OCI-LY3 (cell line): Measurements from ENCODE around the gene CAPN7.

Experiments used
- H2AFZ ChIP-seq: fragments of 200-600, 300-600 bp; shearing (Covaris generic); 2 replicates; pipeline ENCODE4 v1.6.0; 2014; ENCODE audit warnings: antibody characterized with exemption, low read depth, low read length
- H3K27ac ChIP-seq: fragments of 200-600, 300-600 bp; sonication (generic); 2 replicates; pipeline ENCODE4 v1.5.1; 2014; ENCODE audit warnings: mild to moderate bottlenecking, low read length, moderate library complexity, mixed read lengths
- H3K27me3 ChIP-seq: fragments of 200-600, 300-600 bp; sonication (generic); 2 replicates; pipeline ENCODE4 v1.6.1; 2014; ENCODE audit warnings: low read depth, low read length, mixed read lengths
- H3K36me3 ChIP-seq: fragments of 200-600, 300-600 bp; sonication (generic); replicated peaks from 2 replicates; pipeline ENCODE3; 2014; ENCODE audit warnings: low read depth, low read length, mixed read lengths
- H3K4me1 ChIP-seq: fragments of 300-600, 200-600 bp; sonication (generic); 2 replicates; pipeline ENCODE4 v1.6.1; 2014; ENCODE audit warnings: low read length, mixed read lengths
- H3K4me2 ChIP-seq: fragments of 200-600, 300-600 bp; sonication (generic); 2 replicates; pipeline ENCODE4 v1.6.1; 2014; ENCODE audit warnings: low read length, mixed read lengths
- H3K4me3 ChIP-seq: fragments of 300-600, 200-600 bp; sonication (generic); 2 replicates; pipeline ENCODE4 v1.5.1; 2014; ENCODE audit warnings: antibody characterized with exemption, mild to moderate bottlenecking, low read length, moderate library complexity
- H3K79me2 ChIP-seq: fragments of 300-600, 200-600 bp; shearing (Covaris generic); 2 replicates; pipeline ENCODE4 v1.6.1; 2014; ENCODE audit warnings: mild to moderate bottlenecking, low read length, mixed read lengths
- H3K9ac ChIP-seq: fragments of 300-600, 200-600 bp; shearing (Covaris generic); 2 replicates; pipeline ENCODE4 v1.6.0; 2014; ENCODE audit warnings: mild to moderate bottlenecking, low read length, moderate library complexity
- H3K9me3 ChIP-seq: fragments of 200-600, 300-600 bp; shearing (Covaris generic); 2 replicates; pipeline ENCODE4 v1.6.1; 2014; ENCODE audit warnings: low read length, mixed read lengths; ENCODE audit not compliant: insufficient read depth
- H4K20me1 ChIP-seq: fragments of 200-600, 300-600 bp; sonication (generic); 2 replicates; pipeline ENCODE4 v1.6.1; 2016; ENCODE audit warnings: low read length, mixed read lengths; ENCODE audit not compliant: insufficient read depth
- CTCF ChIP-seq: fragments of 200-600, 300-600 bp; sonication (generic); IDR thresholded peaks from 2 replicates; pipeline ENCODE4 v1.5.1; 2014; ENCODE audit warnings: antibody characterized with exemption, low read length, low read depth
- EZH2phosphoT487 ChIP-seq: fragments of 200-600 bp; shearing (Covaris generic); IDR thresholded peaks from 2 replicates; pipeline ENCODE4 v1.6.1; 2018; ENCODE audit warnings: antibody characterized with exemption, mixed run types, low read depth

Gene CAPN7

GRCh38 chr3:15261274-15261673, 55.2 kb downstream of the CAPN7 start:
- Histone ChIP-seq H3K27ac (no peak overlapping the region), H3K9ac (no peak overlapping the region), H3K27me3 (no peaks in the 10 kb centered on the region), H3K4me2 (no peak overlapping the region), H3K4me3 (no peak overlapping the region), H2AFZ (no peak overlapping the region), H3K79me2 (peaks cover 36% of the 10 kb centered on the region), H3K9me3 (no peaks in the 10 kb centered on the region), H3K4me1 (no peaks in the 10 kb centered on the region), H3K36me3 (peaks cover 72% of the 10 kb centered on the region), H4K20me1 (peaks cover 19% of the 10 kb centered on the region; the same call in 1 of the 2 replicates)
- TF ChIP-seq CTCF (no peak), EZH2phosphoT487 (no peak)

- peaks cover 72% of the 10 kb centered on the region for H3K36me3 ChIP-seq
- no peaks in the 10 kb centered on the region for H3K4me1 ChIP-seq
- H3K9ac ChIP-seq, result no peak overlapping the region
- H3K4me2 ChIP-seq, result no peak overlapping the region
- no peak overlapping the region for H2AFZ ChIP-seq
- no peaks in the 10 kb centered on the region for H3K27me3 ChIP-seq
- H3K79me2 ChIP-seq, result peaks cover 43% of the 10 kb centered on the region
- TF ChIP-seq EZH2phosphoT487, result no peak
- H3K4me3 ChIP-seq, result no peak overlapping the region
- H4K20me1 ChIP-seq, result peaks cover 19% of the 10 kb centered on the region; the same call in 1 of the 2 replicates
- no peaks in the 10 kb centered on the region for H3K9me3 ChIP-seq
- H3K27ac ChIP-seq, result no peak overlapping the region
Observed at GRCh38 chr3:15262021-15262420, 56.0 kb downstream of the CAPN7 start.

GRCh38 chr3:15263120-15263519, 57.1 kb downstream of the CAPN7 start:
- no peak overlapping the region for H3K9ac ChIP-seq
- H3K4me3 ChIP-seq, result no peak overlapping the region
- H4K20me1 ChIP-seq, result peaks cover 19% of the 10 kb centered on the region; the same call in 1 of the 2 replicates
- H2AFZ ChIP-seq, result no peak overlapping the region
- H3K27ac ChIP-seq, result no peak overlapping the region
- H3K36me3 ChIP-seq, result peaks cover 69% of the 10 kb centered on the region
- no peak overlapping the region for H3K4me2 ChIP-seq
- no peaks in the 10 kb centered on the region for H3K9me3 ChIP-seq
- H3K27me3 ChIP-seq, result no peaks in the 10 kb centered on the region
- peaks cover 6% of the 10 kb centered on the region for H3K4me1 ChIP-seq
- peaks cover 52% of the 10 kb centered on the region for H3K79me2 ChIP-seq
- no peak for TF ChIP-seq CTCF
- TF ChIP-seq EZH2phosphoT487, result no peak

GRCh38 chr3:15263926-15264325, 57.9 kb downstream of the CAPN7 start:
- no peak overlapping the region for H3K9ac ChIP-seq
- peaks cover 68% of the 10 kb centered on the region for H3K36me3 ChIP-seq
- no peak overlapping the region for H3K27ac ChIP-seq
- H4K20me1 ChIP-seq, result peaks cover 19% of the 10 kb centered on the region; the same call in 1 of the 2 replicates
- H2AFZ ChIP-seq, result no peak overlapping the region
- H3K79me2 ChIP-seq, result peaks cover 60% of the 10 kb centered on the region
- peaks cover 14% of the 10 kb centered on the region for H3K4me1 ChIP-seq
- no peaks in the 10 kb centered on the region for H3K27me3 ChIP-seq
- H3K9me3 ChIP-seq, result no peaks in the 10 kb centered on the region
- H3K4me3 ChIP-seq, result no peak overlapping the region
- no peak overlapping the region for H3K4me2 ChIP-seq
- no peak for TF ChIP-seq CTCF
- no peak for TF ChIP-seq EZH2phosphoT487

GRCh38 chr3:15264486-15264885, 58.4 kb downstream of the CAPN7 start:
- Histone ChIP-seq H3K79me2 (peaks cover 65% of the 10 kb centered on the region), H4K20me1 (peaks cover 16% of the 10 kb centered on the region; the same call in 1 of the 2 replicates), H3K27me3 (no peaks in the 10 kb centered on the region), H3K4me2 (no peak overlapping the region), H3K36me3 (peaks cover 68% of the 10 kb centered on the region), H3K9ac (no peak overlapping the region), H3K27ac (no peak overlapping the region), H3K9me3 (no peaks in the 10 kb centered on the region), H2AFZ (no peak overlapping the region), H3K4me3 (no peak overlapping the region), H3K4me1 (peaks cover 19% of the 10 kb centered on the region)
- TF ChIP-seq CTCF (no peak), EZH2phosphoT487 (no peak)
